Left lung (tissue), 10 donors: ENCODE measurements around the gene SLC6A18. TPM values are rescaled to one million over a fixed set of nuclear protein-coding genes. Genes with fewer than 3 reads are reported as not detected.
A peak's percentile ranks its signal among the peaks of the same experiment; 100 is the strongest.

Experiments
- ATAC-seq: fragments of 200-7000 bp; cut with Tn5 transposase; one replicate; pipeline ENCODE4 v1.9.1; 2020; ENCODE audit warnings: moderate library complexity
- DNase-seq, 4 donors: peaks; one replicate each; pipeline ENCODE4 v3.0.0-alpha.2; 2013 to 2020
- H3K27ac ChIP-seq, 2 donors: fragments of 200-600 bp; sonication (generic) in 1 of 2; one replicate each; pipeline versions ENCODE4 v1.5.0 to v1.8.0; 2020 to 2021
- H3K27me3 ChIP-seq, 2 donors: fragments of 200-600 bp; sonication (generic) in 1 of 2; one replicate each; pipeline versions ENCODE4 v1.5.0 to v1.8.0; 2020 to 2021
- H3K36me3 ChIP-seq, 2 donors: fragments of 200-600 bp; sonication (generic) in 1 of 2; one replicate each; pipeline versions ENCODE4 v1.5.0 to v1.8.0; 2020 to 2021
- H3K4me1 ChIP-seq, 2 donors: fragments of 200-600 bp; one replicate each; pipeline ENCODE4 v1.8.0; 2021
- H3K4me3 ChIP-seq, 2 donors: fragments of 200-600 bp; sonication (generic) in 1 of 2; one replicate each; pipeline versions ENCODE4 v1.5.0 to v1.8.0; 2020 to 2021; ENCODE audit warnings: mild to moderate bottlenecking in 1 of 2
- H3K9me3 ChIP-seq, 2 donors: fragments of 200-600 bp; sonication (generic) in 1 of 2; one replicate each; pipeline versions ENCODE4 v1.5.0 to v1.8.0; 2020 to 2021
- intact Hi-C, 2 donors: fragments of 100-400 bp; cut with DNase I; formaldehyde crosslinking; loops; one replicate each; pipeline versions ENCODE4 v1.11.2 to v1.14.2; 2022
- polyA plus RNA-seq, 6 donors: library from polyadenylated mRNA; unstranded; fragments of 120-200 nt; gene quantifications; one replicate each; pipeline ENCODE4 v1.2.1, GENCODE V29; 2013; ENCODE audit not compliant: insufficient read length in 6 of 6
- total RNA-seq, 2 donors: library from RNA; stranded (reverse); fragmentation: NEBNext Ultra II Directional; extraction: Animal tissue kit (Norgen Biotek cat#: 25700); gene quantifications; one replicate each; pipeline ENCODE4 v1.2.1, GENCODE V29; 2021
- TF ChIP-seq, protein P1 (sequence below), 2 donors: fragments of 200-600 bp; sonication (generic) in 1 of 2; IDR thresholded peaks; one replicate each; pipeline versions ENCODE4 v1.5.0 to v1.8.0; 2021; ENCODE audit warnings: antibody characterized with exemption in 2 of 2
- donor health status: DM: no; HTN: yes; CAD: no.
- donor health status: DM: no; HTN: no; CAD: no.

The SLC6A18 gene
- total and polyA plus RNA-seq, 8 donors, result 0.18 TPM; not detected in 7

DNA sequence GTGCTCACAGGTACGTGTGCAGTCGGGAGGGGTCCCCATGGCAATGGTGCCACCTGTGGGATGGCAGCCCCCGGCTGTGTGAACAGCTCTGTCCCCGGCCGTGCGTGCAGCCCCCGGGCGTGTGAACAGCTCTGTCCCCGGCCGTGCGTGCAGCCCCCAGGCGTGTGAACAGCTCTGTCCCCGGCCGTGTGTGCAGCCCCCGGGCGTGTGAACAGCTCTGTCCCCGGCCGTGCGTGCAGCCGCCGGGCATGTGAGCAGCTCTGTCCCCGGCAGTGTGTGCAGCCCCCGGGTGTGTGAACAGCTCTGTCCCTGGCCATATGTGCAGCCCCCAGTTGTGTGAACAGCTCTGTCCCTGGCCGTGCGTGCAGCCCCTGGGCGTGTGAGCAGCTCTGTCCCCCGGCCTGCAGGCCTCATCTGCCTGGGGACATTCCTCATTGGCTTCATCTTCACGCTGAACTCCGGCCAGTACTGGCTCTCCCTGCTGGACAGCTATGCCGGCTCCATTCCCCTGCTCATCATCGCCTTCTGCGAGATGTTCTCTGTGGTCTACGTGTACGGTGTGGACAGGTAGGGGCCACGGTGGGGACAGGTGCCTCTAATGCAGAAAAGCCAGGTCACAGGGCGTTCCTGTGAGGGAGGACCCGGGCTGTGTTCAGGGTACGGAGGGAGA lies 5.9 kb upstream of the SLC6A18 start:
- peaks cover 0 to 31% of the 10 kb centered on the region in 2 donors for H3K27me3 ChIP-seq
- H3K4me1 ChIP-seq, result no peaks in the 10 kb centered on the region
- no peaks in the 10 kb centered on the region for H3K36me3 ChIP-seq
- H3K27ac ChIP-seq, result no peak overlapping the region
- ATAC-seq (no peak), DNase-seq (peak in 1 of 4 donors; percentile 61)
- TF ChIP-seq, protein P1, sequence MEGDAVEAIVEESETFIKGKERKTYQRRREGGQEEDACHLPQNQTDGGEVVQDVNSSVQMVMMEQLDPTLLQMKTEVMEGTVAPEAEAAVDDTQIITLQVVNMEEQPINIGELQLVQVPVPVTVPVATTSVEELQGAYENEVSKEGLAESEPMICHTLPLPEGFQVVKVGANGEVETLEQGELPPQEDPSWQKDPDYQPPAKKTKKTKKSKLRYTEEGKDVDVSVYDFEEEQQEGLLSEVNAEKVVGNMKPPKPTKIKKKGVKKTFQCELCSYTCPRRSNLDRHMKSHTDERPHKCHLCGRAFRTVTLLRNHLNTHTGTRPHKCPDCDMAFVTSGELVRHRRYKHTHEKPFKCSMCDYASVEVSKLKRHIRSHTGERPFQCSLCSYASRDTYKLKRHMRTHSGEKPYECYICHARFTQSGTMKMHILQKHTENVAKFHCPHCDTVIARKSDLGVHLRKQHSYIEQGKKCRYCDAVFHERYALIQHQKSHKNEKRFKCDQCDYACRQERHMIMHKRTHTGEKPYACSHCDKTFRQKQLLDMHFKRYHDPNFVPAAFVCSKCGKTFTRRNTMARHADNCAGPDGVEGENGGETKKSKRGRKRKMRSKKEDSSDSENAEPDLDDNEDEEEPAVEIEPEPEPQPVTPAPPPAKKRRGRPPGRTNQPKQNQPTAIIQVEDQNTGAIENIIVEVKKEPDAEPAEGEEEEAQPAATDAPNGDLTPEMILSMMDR (IDR thresholded peaks at IDR 0.05), result no peak
- H3K9me3 ChIP-seq, result peaks cover 0 to 3% of the 10 kb centered on the region in 2 donors
- intact Hi-C loops, result no loop called here
- H3K4me3 ChIP-seq, result no peak overlapping the region

- intact Hi-C loops, result no loop called here
- Histone ChIP-seq H3K27ac (no peak overlapping the region), H3K27me3 (peaks cover 0 to 33% of the 10 kb centered on the region in 2 donors), H3K9me3 (peaks cover 0 to 3% of the 10 kb centered on the region in 2 donors), H3K36me3 (no peaks in the 10 kb centered on the region), H3K4me3 (no peak overlapping the region), H3K4me1 (no peaks in the 10 kb centered on the region)
- TF ChIP-seq, protein P1 (IDR thresholded peaks at IDR 0.05), result no peak
- DNase-seq, result peak in 1 of 4 donors; percentile 72
- no peak for ATAC-seq
These were observed 5.4 kb upstream of the SLC6A18 start for GRCh38 chr5:1219768-1220100.

- H3K4me1 ChIP-seq, result no peaks in the 10 kb centered on the region
- TF ChIP-seq, protein P1 (IDR thresholded peaks at IDR 0.05), result no peak
- no peaks in the 10 kb centered on the region for H3K36me3 ChIP-seq
- no peak for ATAC-seq
- no peak overlapping the region for H3K27ac ChIP-seq
- DNase-seq, result peak in 1 of 4 donors; percentile 45
- peaks cover 0 to 34% of the 10 kb centered on the region in 2 donors for H3K27me3 ChIP-seq
- intact Hi-C loops, result no loop called here
- no peak overlapping the region for H3K4me3 ChIP-seq
- H3K9me3 ChIP-seq, result peaks cover 0 to 3% of the 10 kb centered on the region in 2 donors
These were observed 4.8 kb upstream of the SLC6A18 start for GRCh38 chr5:1220351-1220750.

- no peak overlapping the region for H3K27ac ChIP-seq
- H3K4me3 ChIP-seq, result no peak overlapping the region
- no peak for ATAC-seq
- intact Hi-C loops, result no loop called here
- DNase-seq, result peak in 1 of 4 donors; percentile 69
- no peaks in the 10 kb centered on the region for H3K4me1 ChIP-seq
- TF ChIP-seq, protein P1 (IDR thresholded peaks at IDR 0.05), result no peak
- H3K9me3 ChIP-seq, result no peaks in the 10 kb centered on the region
- H3K27me3 ChIP-seq, result peaks cover 0 to 39% of the 10 kb centered on the region in 2 donors
- H3K36me3 ChIP-seq, result no peaks in the 10 kb centered on the region
These were observed 4.3 kb upstream of the SLC6A18 start for GRCh38 chr5:1220831-1221230.

- Histone ChIP-seq H3K27me3 (peaks cover 0 to 46% of the 10 kb centered on the region in 2 donors), H3K36me3 (no peaks in the 10 kb centered on the region), H3K4me3 (no peak overlapping the region), H3K4me1 (no peaks in the 10 kb centered on the region), H3K9me3 (no peaks in the 10 kb centered on the region), H3K27ac (no peak overlapping the region)
- intact Hi-C loops, result no loop called here
- no peak for ATAC-seq
- TF ChIP-seq, protein P1 (IDR thresholded peaks at IDR 0.05), result no peak
- peak in 1 of 4 donors; percentile 51 for DNase-seq
These were observed 3.5 kb upstream of the SLC6A18 start for GRCh38 chr5:1221721-1222120.
